Panc1 (cell line): ENCODE data around the gene CDC42EP4.

ENCODE experiments used
- POLR2AphosphoS5 ChIP-seq: IDR thresholded peaks from 2 replicates; pipeline ENCODE4 v1.6.1; 2012; ENCODE audit warnings: mild to moderate bottlenecking, low read depth, low read length, moderate library complexity
- TF ChIP-seq, protein P1 (sequence below): fragments of 450-650 bp; IDR thresholded peaks from 2 replicates; pipeline ENCODE4 v1.5.1; 2017; ENCODE audit warnings: mild to moderate bottlenecking

GRCh38 chr17:73334771-73335513 lies 23.1 kb upstream of the CDC42EP4 start:
- TF ChIP-seq, protein P1, sequence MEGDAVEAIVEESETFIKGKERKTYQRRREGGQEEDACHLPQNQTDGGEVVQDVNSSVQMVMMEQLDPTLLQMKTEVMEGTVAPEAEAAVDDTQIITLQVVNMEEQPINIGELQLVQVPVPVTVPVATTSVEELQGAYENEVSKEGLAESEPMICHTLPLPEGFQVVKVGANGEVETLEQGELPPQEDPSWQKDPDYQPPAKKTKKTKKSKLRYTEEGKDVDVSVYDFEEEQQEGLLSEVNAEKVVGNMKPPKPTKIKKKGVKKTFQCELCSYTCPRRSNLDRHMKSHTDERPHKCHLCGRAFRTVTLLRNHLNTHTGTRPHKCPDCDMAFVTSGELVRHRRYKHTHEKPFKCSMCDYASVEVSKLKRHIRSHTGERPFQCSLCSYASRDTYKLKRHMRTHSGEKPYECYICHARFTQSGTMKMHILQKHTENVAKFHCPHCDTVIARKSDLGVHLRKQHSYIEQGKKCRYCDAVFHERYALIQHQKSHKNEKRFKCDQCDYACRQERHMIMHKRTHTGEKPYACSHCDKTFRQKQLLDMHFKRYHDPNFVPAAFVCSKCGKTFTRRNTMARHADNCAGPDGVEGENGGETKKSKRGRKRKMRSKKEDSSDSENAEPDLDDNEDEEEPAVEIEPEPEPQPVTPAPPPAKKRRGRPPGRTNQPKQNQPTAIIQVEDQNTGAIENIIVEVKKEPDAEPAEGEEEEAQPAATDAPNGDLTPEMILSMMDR = no peak
- no peak for TF ChIP-seq POLR2AphosphoS5
